ENCODE data around the gene NDST4.

DNA sequence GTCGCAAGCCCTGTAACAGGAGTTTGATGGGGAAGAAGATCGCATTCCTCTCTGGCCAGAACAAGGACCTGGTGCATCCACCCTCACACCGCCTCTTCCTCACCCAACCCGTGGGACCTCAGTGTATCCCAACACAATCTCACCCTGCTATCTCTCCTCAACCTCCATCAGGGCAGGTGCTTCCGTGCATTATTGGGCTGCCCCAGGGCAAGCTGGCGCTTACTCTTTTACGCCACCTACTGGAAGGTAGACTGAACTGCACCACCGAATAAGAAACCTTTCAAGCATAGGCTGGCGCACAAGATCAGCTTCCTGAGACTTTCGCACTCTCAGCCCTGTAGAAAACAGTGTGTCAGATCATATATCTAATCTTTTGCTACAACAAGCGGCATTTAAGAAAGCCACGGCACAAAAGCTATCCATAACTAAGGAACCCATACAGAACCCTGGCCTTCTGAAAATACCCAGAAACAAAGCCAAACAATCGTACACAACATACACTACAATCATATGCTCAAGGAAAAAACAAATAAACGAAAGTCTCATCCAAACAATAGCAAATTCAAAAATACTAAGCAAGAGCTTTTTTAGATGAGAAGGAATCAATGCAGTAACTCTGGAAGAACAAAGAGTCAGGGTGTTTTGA is 305.5 kb downstream of the NDST4 start:
- TF ChIP-seq, protein P1, sequence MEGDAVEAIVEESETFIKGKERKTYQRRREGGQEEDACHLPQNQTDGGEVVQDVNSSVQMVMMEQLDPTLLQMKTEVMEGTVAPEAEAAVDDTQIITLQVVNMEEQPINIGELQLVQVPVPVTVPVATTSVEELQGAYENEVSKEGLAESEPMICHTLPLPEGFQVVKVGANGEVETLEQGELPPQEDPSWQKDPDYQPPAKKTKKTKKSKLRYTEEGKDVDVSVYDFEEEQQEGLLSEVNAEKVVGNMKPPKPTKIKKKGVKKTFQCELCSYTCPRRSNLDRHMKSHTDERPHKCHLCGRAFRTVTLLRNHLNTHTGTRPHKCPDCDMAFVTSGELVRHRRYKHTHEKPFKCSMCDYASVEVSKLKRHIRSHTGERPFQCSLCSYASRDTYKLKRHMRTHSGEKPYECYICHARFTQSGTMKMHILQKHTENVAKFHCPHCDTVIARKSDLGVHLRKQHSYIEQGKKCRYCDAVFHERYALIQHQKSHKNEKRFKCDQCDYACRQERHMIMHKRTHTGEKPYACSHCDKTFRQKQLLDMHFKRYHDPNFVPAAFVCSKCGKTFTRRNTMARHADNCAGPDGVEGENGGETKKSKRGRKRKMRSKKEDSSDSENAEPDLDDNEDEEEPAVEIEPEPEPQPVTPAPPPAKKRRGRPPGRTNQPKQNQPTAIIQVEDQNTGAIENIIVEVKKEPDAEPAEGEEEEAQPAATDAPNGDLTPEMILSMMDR (IDR thresholded peaks at IDR 0.05): peak; percentile 39
- TF ChIP-seq, protein P2, sequence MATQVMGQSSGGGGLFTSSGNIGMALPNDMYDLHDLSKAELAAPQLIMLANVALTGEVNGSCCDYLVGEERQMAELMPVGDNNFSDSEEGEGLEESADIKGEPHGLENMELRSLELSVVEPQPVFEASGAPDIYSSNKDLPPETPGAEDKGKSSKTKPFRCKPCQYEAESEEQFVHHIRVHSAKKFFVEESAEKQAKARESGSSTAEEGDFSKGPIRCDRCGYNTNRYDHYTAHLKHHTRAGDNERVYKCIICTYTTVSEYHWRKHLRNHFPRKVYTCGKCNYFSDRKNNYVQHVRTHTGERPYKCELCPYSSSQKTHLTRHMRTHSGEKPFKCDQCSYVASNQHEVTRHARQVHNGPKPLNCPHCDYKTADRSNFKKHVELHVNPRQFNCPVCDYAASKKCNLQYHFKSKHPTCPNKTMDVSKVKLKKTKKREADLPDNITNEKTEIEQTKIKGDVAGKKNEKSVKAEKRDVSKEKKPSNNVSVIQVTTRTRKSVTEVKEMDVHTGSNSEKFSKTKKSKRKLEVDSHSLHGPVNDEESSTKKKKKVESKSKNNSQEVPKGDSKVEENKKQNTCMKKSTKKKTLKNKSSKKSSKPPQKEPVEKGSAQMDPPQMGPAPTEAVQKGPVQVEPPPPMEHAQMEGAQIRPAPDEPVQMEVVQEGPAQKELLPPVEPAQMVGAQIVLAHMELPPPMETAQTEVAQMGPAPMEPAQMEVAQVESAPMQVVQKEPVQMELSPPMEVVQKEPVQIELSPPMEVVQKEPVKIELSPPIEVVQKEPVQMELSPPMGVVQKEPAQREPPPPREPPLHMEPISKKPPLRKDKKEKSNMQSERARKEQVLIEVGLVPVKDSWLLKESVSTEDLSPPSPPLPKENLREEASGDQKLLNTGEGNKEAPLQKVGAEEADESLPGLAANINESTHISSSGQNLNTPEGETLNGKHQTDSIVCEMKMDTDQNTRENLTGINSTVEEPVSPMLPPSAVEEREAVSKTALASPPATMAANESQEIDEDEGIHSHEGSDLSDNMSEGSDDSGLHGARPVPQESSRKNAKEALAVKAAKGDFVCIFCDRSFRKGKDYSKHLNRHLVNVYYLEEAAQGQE (IDR thresholded peaks at IDR 0.05): no peak
- no peak; a peak in 1 of 5 replicates for TF ChIP-seq RAD21 (conservative IDR thresholded peaks at IDR 0.05 in 1 of 2, IDR thresholded peaks at IDR 0.05 in 1 of 2)
- no peak for TF ChIP-seq RNF2 (IDR thresholded peaks at IDR 0.05; ENCODE audit: borderline replicate concordance, low read depth)
- no peak for TF ChIP-seq BHLHE40 (IDR thresholded peaks at IDR 0.05; ENCODE audit: low read depth, low read length)
- no peak for TF ChIP-seq ESRRA (IDR thresholded peaks at IDR 0.05; ENCODE audit: borderline replicate concordance, low read length)
- no peak for TF ChIP-seq NR3C1 (IDR thresholded peaks at IDR 0.05)
